HepG2 (cell line): ENCODE measurements around the gene SDR39U1. TPM values are rescaled to one million over a fixed set of nuclear protein-coding genes. Genes with fewer than 3 reads are reported as not detected.

Source experiments
- EHMT2 ChIP-seq: fragments of 200-600 bp; sonication (generic); IDR thresholded peaks from 2 replicates; pipeline ENCODE4 v1.7.0; 2017; ENCODE audit warnings: antibody characterized with exemption, low read depth, low read length, borderline replicate concordance
- FOXJ3 ChIP-seq: sonication (generic); formaldehyde crosslinking; IDR thresholded peaks from 2 replicates; pipeline ENCODE4 v1.4.0; 2020; ENCODE audit warnings: missing genetic modification reagents, mild to moderate bottlenecking, borderline replicate concordance
- KIAA2018 ChIP-seq: sonication (generic); formaldehyde crosslinking; IDR thresholded peaks from 2 replicates; pipeline ENCODE4 v1.5.0; 2020; ENCODE audit warnings: mild to moderate bottlenecking, missing genetic modification reagents, borderline replicate concordance
- MEIS1 ChIP-seq: sonication (generic); formaldehyde crosslinking; IDR thresholded peaks from 2 replicates; pipeline ENCODE4 v1.9.0; 2021; ENCODE audit warnings: mild to moderate bottlenecking, missing genetic modification reagents, moderate library complexity, borderline replicate concordance
- SCMH1 ChIP-seq: sonication (generic); formaldehyde crosslinking; IDR thresholded peaks from 2 replicates; pipeline ENCODE4 v1.9.0; 2021; ENCODE audit warnings: missing genetic modification reagents, mild to moderate bottlenecking, borderline replicate concordance
- TMF1 ChIP-seq: sonication (generic); formaldehyde crosslinking; IDR thresholded peaks from 2 replicates; pipeline ENCODE4 v1.8.1; 2022; ENCODE audit warnings: low read depth, missing genetic modification reagents
- YEATS4 ChIP-seq: sonication (generic); formaldehyde crosslinking; IDR thresholded peaks from 2 replicates; pipeline ENCODE4 v1.4.0; 2020; ENCODE audit warnings: missing genetic modification reagents, borderline replicate concordance
- ZBTB7B ChIP-seq: sonication (generic); formaldehyde crosslinking; IDR thresholded peaks from 2 replicates; pipeline ENCODE4 v1.4.0; 2020; ENCODE audit warnings: missing genetic modification reagents
- ZNF230 ChIP-seq: sonication (generic); formaldehyde crosslinking; IDR thresholded peaks from 2 replicates; pipeline ENCODE4 v1.4.0; 2020; ENCODE audit warnings: mild to moderate bottlenecking, missing genetic modification reagents
- ZNF335 ChIP-seq: sonication (generic); formaldehyde crosslinking; IDR thresholded peaks from 2 replicates; pipeline ENCODE4 v1.4.0; 2020; ENCODE audit warnings: missing genetic modification reagents
- ZNF446 ChIP-seq: sonication (generic); formaldehyde crosslinking; IDR thresholded peaks from 2 replicates; pipeline ENCODE4 v1.5.0; 2020; ENCODE audit warnings: mild to moderate bottlenecking, missing genetic modification reagents
- ZNF597 ChIP-seq: sonication (generic); formaldehyde crosslinking; IDR thresholded peaks from 2 replicates; pipeline ENCODE4 v1.5.0; 2020; ENCODE audit warnings: missing genetic modification reagents
- ZSCAN29 ChIP-seq: sonication (generic); formaldehyde crosslinking; conservative IDR thresholded peaks from 2 replicates; pipeline ENCODE4 v1.4.0; 2020; ENCODE audit warnings: mild to moderate bottlenecking, missing genetic modification reagents
- polyA plus RNA-seq, 8 experiments: library from polyadenylated mRNA; depleted of rRNA in 3 of 8; stranded (reverse) in 7 of 8; unstranded in 1 of 8; fragments of >200 nt; fragmentation: Illumina TruSeq in 4 of 8; extraction: Trizol in 4 of 8; gene quantifications; 2 replicates each; pipeline versions ENCODE4 v1.2.1 to v1.2.3, GENCODE V29; 2011 to 2016; ENCODE audit warnings: low read depth in 4 of 8, missing spikeins in 1 of 8, mixed read lengths in 1 of 8; ENCODE audit not compliant: insufficient read depth in 1 of 8
- total RNA-seq, 5 experiments: library from RNA; depleted of rRNA; stranded (reverse); fragments of >200 nt; fragmentation: Illumina TruSeq; extraction: Trizol; gene quantifications; 2 replicates each; pipeline ENCODE4 v1.2.3, GENCODE V29; 2016; ENCODE audit warnings: low read depth in 1 of 5
- TF ChIP-seq, protein P1 (sequence below): sonication (generic); formaldehyde crosslinking; IDR thresholded peaks from 2 replicates; pipeline ENCODE4 v1.4.0; 2020; ENCODE audit warnings: missing genetic modification reagents

The SDR39U1 gene
- total and polyA plus RNA-seq, 2 of the 13 experiments (the other 11 are each of a cell fraction or from before 2014, with no cell fraction given), result 34.4 to 129 TPM

GRCh38 chr14:24429395-24430142, 13.0 kb downstream of the SDR39U1 start, which contains the start of the genes CBLN3 and KHNYN (continued):
- no peak; the same call in 1 of the 2 replicates for TF ChIP-seq MEIS1 (CRISPR knock-in tag)
- TF ChIP-seq, protein P1, sequence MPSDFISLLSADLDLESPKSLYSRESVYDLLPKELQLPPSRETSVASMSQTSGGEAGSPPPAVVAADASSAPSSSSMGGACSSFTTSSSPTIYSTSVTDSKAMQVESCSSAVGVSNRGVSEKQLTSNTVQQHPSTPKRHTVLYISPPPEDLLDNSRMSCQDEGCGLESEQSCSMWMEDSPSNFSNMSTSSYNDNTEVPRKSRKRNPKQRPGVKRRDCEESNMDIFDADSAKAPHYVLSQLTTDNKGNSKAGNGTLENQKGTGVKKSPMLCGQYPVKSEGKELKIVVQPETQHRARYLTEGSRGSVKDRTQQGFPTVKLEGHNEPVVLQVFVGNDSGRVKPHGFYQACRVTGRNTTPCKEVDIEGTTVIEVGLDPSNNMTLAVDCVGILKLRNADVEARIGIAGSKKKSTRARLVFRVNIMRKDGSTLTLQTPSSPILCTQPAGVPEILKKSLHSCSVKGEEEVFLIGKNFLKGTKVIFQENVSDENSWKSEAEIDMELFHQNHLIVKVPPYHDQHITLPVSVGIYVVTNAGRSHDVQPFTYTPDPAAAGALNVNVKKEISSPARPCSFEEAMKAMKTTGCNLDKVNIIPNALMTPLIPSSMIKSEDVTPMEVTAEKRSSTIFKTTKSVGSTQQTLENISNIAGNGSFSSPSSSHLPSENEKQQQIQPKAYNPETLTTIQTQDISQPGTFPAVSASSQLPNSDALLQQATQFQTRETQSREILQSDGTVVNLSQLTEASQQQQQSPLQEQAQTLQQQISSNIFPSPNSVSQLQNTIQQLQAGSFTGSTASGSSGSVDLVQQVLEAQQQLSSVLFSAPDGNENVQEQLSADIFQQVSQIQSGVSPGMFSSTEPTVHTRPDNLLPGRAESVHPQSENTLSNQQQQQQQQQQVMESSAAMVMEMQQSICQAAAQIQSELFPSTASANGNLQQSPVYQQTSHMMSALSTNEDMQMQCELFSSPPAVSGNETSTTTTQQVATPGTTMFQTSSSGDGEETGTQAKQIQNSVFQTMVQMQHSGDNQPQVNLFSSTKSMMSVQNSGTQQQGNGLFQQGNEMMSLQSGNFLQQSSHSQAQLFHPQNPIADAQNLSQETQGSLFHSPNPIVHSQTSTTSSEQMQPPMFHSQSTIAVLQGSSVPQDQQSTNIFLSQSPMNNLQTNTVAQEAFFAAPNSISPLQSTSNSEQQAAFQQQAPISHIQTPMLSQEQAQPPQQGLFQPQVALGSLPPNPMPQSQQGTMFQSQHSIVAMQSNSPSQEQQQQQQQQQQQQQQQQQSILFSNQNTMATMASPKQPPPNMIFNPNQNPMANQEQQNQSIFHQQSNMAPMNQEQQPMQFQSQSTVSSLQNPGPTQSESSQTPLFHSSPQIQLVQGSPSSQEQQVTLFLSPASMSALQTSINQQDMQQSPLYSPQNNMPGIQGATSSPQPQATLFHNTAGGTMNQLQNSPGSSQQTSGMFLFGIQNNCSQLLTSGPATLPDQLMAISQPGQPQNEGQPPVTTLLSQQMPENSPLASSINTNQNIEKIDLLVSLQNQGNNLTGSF (CRISPR knock-in tag), result no peak
- peak; percentile 87; the same call in 1 of the 2 replicates for TF ChIP-seq ZNF335 (CRISPR knock-in tag)
- TF ChIP-seq ZNF230 (CRISPR knock-in tag), result peak; percentile 61; the same call in 1 of the 2 replicates
- 0 out of 2 replicates have a peak, but pooled peaks have one; percentile 83 for TF ChIP-seq TMF1 (CRISPR knock-in tag)
- TF ChIP-seq EHMT2, result no peak
- no peak for TF ChIP-seq ZNF597 (CRISPR knock-in tag)
- peak; percentile 87 for TF ChIP-seq YEATS4 (CRISPR knock-in tag)
- no peak; the same call in 1 of the 2 replicates for TF ChIP-seq KIAA2018 (CRISPR knock-in tag)
- no peak for TF ChIP-seq ZNF446 (CRISPR knock-in tag)
- peak; percentile 61; the same call in 1 of the 2 replicates for TF ChIP-seq ZSCAN29 (CRISPR knock-in tag)
- no peak for TF ChIP-seq FOXJ3
- TF ChIP-seq SCMH1, result no peak
- TF ChIP-seq ZBTB7B (CRISPR knock-in tag), result peak; percentile 88
